Retinal pigment epithelial cell (primary cell): ENCODE data around the gene MAST4.
A peak's percentile ranks its signal among the peaks of the same experiment; 100 is the strongest.
"Not testable (repeated sequence)": the region's sequence is repeated elsewhere in the genome, so short reads cannot be mapped to it uniquely, and the experiment has no call there.

Experiments used
- DNase-seq: peaks from one replicate; pipeline ENCODE4 v3.0.0-alpha.2; 2010; ENCODE audit warnings: low read depth
- H3K4me3 ChIP-seq: 2 replicates; pipeline ENCODE4 v1.5.1; 2011; ENCODE audit warnings: mild to moderate bottlenecking, low read length, control low read depth, moderate library complexity
- TF ChIP-seq, protein P1 (sequence below): conservative IDR thresholded peaks from 2 replicates; pipeline ENCODE4 v1.5.1; 2011; ENCODE audit warnings: low read depth, low read length, control low read depth, inconsistent platforms

MAST4 gene

GRCh38 chr5:66745297-66745696 lies 149.1 kb downstream of the MAST4 start:
- no peak for DNase-seq
- TF ChIP-seq, protein P1, sequence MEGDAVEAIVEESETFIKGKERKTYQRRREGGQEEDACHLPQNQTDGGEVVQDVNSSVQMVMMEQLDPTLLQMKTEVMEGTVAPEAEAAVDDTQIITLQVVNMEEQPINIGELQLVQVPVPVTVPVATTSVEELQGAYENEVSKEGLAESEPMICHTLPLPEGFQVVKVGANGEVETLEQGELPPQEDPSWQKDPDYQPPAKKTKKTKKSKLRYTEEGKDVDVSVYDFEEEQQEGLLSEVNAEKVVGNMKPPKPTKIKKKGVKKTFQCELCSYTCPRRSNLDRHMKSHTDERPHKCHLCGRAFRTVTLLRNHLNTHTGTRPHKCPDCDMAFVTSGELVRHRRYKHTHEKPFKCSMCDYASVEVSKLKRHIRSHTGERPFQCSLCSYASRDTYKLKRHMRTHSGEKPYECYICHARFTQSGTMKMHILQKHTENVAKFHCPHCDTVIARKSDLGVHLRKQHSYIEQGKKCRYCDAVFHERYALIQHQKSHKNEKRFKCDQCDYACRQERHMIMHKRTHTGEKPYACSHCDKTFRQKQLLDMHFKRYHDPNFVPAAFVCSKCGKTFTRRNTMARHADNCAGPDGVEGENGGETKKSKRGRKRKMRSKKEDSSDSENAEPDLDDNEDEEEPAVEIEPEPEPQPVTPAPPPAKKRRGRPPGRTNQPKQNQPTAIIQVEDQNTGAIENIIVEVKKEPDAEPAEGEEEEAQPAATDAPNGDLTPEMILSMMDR: no peak
- no peak overlapping the region for H3K4me3 ChIP-seq

DNA sequence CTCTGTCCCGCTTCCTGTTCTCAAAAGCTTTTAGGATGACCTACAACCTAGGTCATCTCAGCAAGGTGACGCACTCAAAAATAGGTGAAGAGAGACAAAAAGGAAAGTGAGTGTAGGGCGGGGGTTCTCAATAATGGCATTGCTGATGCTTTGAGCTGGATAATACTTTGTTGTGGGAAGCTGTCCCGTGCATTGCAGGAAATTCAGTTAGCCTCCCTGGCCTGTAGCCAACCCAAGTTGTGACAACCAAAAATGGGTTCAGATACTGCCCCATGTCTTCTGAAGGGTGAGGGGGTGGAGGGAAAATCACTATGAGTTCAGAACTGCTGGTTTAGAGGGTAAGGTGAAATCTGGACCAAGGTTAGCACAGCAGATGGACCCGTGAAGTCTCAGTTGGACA lies 151.4 kb downstream of the MAST4 start:
- TF ChIP-seq, protein P1: no peak

GRCh38 chr5:66752668-66753067 lies 156.5 kb downstream of the MAST4 start:
- H3K4me3 ChIP-seq, DNase-seq: not testable (repeated sequence)

More for the DNA sequence above, 151.4 kb downstream of the MAST4 start:
- no peak overlapping the region for H3K4me3 ChIP-seq
- no peak for DNase-seq

GRCh38 chr5:66757219-66757833 lies 161.1 kb downstream of the MAST4 start:
- no peak overlapping the region for H3K4me3 ChIP-seq
- peak; percentile 22 for DNase-seq
- TF ChIP-seq, protein P1: peak; percentile 55

DNA sequence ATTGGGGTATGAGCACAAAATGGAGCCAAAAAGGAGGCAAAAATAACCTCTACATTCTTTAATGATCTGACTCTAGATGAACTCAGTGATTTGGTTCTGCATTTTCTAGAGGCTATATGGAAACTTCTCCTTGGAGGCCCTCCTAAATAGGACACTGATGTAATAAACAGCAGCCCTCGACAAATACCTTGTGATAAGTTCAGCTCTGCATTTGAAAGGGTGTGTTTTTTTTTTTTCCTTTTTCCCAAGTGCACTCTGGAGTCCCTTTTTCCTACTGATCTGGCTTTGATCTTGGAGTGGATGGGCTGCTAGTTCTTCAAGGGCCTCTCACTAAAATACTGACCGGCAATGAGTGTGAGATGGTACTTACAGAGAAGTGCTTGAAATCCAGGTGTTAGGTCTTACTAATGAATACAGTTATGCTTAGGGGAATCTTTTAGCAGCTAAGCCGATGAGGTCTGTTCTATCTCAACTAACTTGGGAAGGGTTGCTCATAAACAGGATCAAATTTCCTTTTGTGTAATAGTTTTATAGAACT lies 161.7 kb downstream of the MAST4 start:
- no peak for DNase-seq
- H3K4me3 ChIP-seq: no peak overlapping the region
- TF ChIP-seq, protein P1: no peak

DNA sequence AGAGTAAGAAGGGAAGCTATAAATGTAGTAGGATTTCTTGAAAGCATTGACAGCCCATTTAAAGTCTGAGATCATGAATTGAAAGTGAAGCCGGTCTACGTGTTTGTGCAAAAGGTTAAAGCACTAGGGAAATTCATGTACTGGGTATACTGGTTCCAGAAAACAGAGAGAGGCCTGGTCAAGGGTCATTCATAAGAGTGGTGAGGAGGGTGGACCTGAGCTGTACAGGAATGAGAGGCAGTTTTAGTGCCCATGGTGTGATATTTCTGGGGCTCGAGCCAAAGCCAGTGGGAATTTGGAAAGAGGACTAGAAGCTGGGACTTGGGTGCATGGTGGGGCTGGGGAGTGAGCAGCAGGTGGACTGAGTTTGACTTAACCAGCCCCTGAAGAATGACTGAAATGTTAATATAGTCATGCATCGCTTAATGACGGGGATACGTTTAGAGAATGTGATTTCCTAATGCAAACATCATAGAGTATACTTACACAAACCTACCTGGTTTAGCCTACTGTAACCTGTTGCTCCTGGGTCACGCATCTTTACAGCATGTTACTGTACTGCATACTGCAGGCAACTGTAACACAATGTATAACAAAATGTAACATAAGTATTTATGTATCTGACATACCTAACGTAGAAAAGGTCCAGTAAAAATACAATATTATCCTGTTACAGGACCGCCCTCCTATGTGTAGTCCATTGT lies 173.0 kb downstream of the MAST4 start:
- TF ChIP-seq, protein P1: no peak
- no peak for DNase-seq
- H3K4me3 ChIP-seq: no peak overlapping the region

DNA sequence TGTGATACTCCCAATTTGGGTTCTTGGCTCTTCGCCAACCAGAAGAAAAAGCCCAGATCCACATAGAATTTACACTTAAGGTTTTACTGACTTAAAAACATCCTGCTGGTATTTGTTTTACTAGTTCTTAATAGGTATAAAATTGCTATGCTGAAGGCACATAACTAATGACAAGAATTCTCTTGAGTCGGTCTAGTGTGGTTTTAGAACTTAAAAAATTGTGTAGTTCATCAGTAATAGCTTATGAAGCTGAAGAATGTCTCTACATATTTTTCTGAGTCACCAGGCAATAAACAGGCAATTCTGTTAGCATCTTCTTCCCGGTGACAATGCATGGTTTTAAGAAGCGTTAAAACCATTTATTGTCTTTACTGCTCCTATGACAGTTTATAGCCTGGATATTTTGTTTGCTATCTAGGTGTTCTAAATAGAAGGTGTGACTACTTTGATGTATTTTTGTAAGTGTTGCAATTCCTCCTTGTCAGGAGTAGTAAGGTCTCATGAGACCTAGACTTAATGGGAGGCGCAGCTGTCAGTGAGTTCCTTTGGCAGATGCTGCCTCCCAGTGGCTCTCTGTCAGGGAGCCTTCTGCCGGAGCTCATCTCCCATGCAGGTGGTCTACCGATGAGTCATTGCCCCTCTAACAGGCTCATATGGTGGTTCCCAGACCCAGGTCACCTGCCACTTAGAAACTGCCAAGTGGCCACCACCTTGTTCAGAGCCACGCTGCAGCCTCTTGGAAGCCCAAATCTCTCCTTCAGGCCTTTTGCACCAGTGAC lies 173.8 kb downstream of the MAST4 start:
- TF ChIP-seq, protein P1: no peak
- no peak overlapping the region for H3K4me3 ChIP-seq
- no peak for DNase-seq
